ENCODE data around the gene HYKK. TPM values are rescaled to one million over a fixed set of nuclear protein-coding genes. Genes with fewer than 3 reads are reported as not detected.

HYKK gene
- total and polyA plus RNA-seq, 9 of the 15 experiments (the other 6 are each of a cell fraction or from before 2014, with no cell fraction given) = 1.9 to 6.1 (median 4.3) TPM

- TF ChIP-seq TSHZ1 (CRISPR knock-in tag; IDR thresholded peaks at IDR 0.05) (no peak), FIP1L1 (IDR thresholded peaks at IDR 0.05; ENCODE audit: low read depth, low read length, poor library complexity, severe bottlenecking) (peak; percentile 19), RAD21 (CRISPR knock-in tag; conservative IDR thresholded peaks at IDR 0.05 in 1 of 2, IDR thresholded peaks at IDR 0.05 in 1 of 2) (no peak; a peak in 1 of 4 replicates), EP400 (IDR thresholded peaks at IDR 0.05) (peak; percentile 92), FOXK1 (CRISPR knock-in tag; IDR thresholded peaks at IDR 0.05; ENCODE audit: borderline replicate concordance) (no peak), FOXP1 (CRISPR knock-in tag; IDR thresholded peaks at IDR 0.05) (no peak), KLF10 (CRISPR knock-in tag; IDR thresholded peaks at IDR 0.05) (no peak), NUFIP1 (IDR thresholded peaks at IDR 0.05; ENCODE audit: partially characterized antibody) (peak; percentile 7), HDAC1 (IDR thresholded peaks at IDR 0.05) (peak in 1 of 2 experiments; percentile 83; a peak in 2 of 4 replicates), MED1 (CRISPR knock-in tag; IDR thresholded peaks at IDR 0.05; ENCODE audit: borderline replicate concordance) (no peak), MAFG (tag; conservative IDR thresholded peaks at IDR 0.05) (no peak; the same call in 1 of the 2 replicates), HNRNPK (IDR thresholded peaks at IDR 0.05; ENCODE audit: low read depth, low read length, poor library complexity, severe bottlenecking) (no peak), SNRNP70 (optimal IDR thresholded peaks at IDR 0.05; ENCODE audit: low read depth, low read length) (no peak), NR0B1 (IDR thresholded peaks at IDR 0.05; ENCODE audit: partially characterized antibody) (no peak), RBM34 (IDR thresholded peaks at IDR 0.05; ENCODE audit: borderline replicate concordance, insufficient read depth, low read length) (no peak), POLR2B (IDR thresholded peaks at IDR 0.05; ENCODE audit: low read depth, partially characterized antibody) (peak; percentile 97), RFX7 (CRISPR knock-in tag; IDR thresholded peaks at IDR 0.05) (no peak), BMI1 (IDR thresholded peaks at IDR 0.05; ENCODE audit: low read length) (no peak), U2AF2 (optimal IDR thresholded peaks at IDR 0.05; ENCODE audit: low read depth, low read length) (no peak), FOS (IDR thresholded peaks at IDR 0.05; ENCODE audit: extremely low read depth, insufficient read length) (no peak), ZC3H11A (IDR thresholded peaks at IDR 0.05; ENCODE audit: low read depth, low read length) (no peak), SMC3 (conservative IDR thresholded peaks at IDR 0.05; ENCODE audit: insufficient read depth, low read depth, low read length) (no peak), CCAR2 (IDR thresholded peaks at IDR 0.05; ENCODE audit: low read depth, low read length) (no peak), KAT7 (CRISPR knock-in tag; IDR thresholded peaks at IDR 0.05; ENCODE audit: borderline replicate concordance) (no peak), MCM2 (IDR thresholded peaks at IDR 0.05; ENCODE audit: low read depth) (no peak)
Measured at GRCh38 chr15:78540141-78540870, 32.9 kb downstream of the HYKK start, which contains the start of gene PSMA4 (continued).
